Mononuclear cell (primary cell): Measurements from ENCODE around the gene AGO3. TPM values are rescaled to one million over a fixed set of nuclear protein-coding genes. Genes with fewer than 3 reads are reported as not detected.

Experiments used
- H3K27me3 ChIP-seq: 2 replicates; pipeline ENCODE4 v1.6.0; 2011; ENCODE audit warnings: low read length, control low read depth; ENCODE audit not compliant: insufficient read depth
- H3K4me1 ChIP-seq: 2 replicates; pipeline ENCODE4 v1.5.1; 2011; ENCODE audit warnings: mild to moderate bottlenecking, low read length, control low read depth; ENCODE audit not compliant: insufficient read depth
- H3K4me3 ChIP-seq: 2 replicates; pipeline ENCODE4 v1.5.1; 2011; ENCODE audit warnings: mild to moderate bottlenecking, low read length, moderate library complexity
- H3K9me3 ChIP-seq: 2 replicates; pipeline ENCODE4 v1.5.1; 2011; ENCODE audit warnings: low read depth, mild to moderate bottlenecking, control low read depth, low read length
- total RNA-seq: library from RNA; depleted of rRNA; stranded (reverse); fragments of >200 nt; gene quantifications from one replicate; pipeline ENCODE4 v1.2.3, GENCODE V29; 2012

AGO3 gene
- total RNA-seq, 1 donor: 19.5 TPM

GRCh38 chr1:35899941-35900340 lies 31.0 kb upstream of the AGO3 start:
- no peaks in the 10 kb centered on the region for H3K9me3 ChIP-seq
- H3K4me3 ChIP-seq: no peak overlapping the region
- H3K27me3 ChIP-seq: no peaks in the 10 kb centered on the region
- peaks cover 18% of the 10 kb centered on the region for H3K4me1 ChIP-seq

DNA sequence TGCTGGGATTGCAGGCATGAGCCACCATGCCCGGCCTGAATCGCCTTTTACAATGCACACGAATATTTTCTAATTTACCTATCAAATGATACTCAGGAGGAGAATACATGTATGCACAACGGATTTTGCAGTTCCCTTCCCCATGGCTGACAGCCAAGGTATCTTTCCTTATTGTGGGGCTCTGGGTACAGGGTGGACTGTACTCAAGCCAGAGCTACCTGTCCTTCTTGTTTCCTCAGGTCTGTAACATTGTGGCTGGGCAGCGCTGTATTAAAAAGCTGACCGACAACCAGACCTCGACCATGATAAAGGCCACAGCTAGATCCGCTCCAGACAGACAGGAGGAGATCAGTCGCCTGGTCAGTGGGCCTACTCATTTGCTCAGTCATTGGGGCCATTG lies 29.7 kb upstream of the AGO3 start:
- no peak overlapping the region for H3K4me3 ChIP-seq
- H3K27me3 ChIP-seq: no peaks in the 10 kb centered on the region
- H3K4me1 ChIP-seq: peaks cover 14% of the 10 kb centered on the region
- H3K9me3 ChIP-seq: no peaks in the 10 kb centered on the region

DNA sequence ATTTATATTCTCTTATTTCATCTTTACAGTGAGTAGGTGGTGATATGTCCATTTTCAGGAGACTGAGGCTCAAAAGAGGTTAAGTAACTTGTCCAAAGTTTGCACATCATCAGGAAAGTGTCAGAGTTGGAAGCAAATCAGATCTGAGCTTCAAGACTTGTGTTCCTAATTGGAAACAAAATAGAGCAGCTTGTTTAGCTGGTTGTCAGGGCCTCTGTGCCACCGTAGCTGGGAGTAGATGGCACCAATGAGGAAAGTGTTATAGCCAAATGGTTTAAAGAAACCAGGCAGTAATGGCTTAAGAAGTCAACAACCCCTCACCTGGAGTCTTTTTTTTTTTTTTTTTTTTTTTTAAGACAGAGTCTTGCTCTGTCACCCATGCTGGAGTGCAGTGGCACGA lies 28.2 kb upstream of the AGO3 start:
- Histone ChIP-seq H3K4me3 (no peak overlapping the region), H3K4me1 (peaks cover 14% of the 10 kb centered on the region), H3K27me3 (no peaks in the 10 kb centered on the region), H3K9me3 (no peaks in the 10 kb centered on the region)

DNA sequence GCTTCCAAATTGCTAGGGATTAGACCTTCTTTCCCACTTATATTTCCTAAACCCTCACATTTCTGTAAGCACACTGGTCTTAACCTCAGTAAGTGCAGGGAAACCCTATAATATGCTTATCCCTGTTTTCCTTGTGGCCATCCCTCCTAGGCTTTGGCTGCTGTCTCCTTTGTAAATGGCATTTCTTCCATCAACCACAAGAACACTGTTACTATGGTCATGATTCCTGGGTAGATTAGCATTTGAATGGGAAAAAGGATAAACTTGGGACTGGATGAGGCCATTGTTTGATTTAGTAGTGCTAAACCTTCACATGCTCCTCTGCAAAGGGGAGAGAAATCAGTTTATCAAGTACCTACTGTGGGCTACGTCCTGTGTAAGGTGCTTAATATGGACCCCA lies 16.2 kb upstream of the AGO3 start:
- H3K4me1 ChIP-seq: no peaks in the 10 kb centered on the region
- H3K9me3 ChIP-seq: no peaks in the 10 kb centered on the region
- no peaks in the 10 kb centered on the region for H3K27me3 ChIP-seq
- no peak overlapping the region for H3K4me3 ChIP-seq

GRCh38 chr1:35915693-35916092 lies 15.2 kb upstream of the AGO3 start:
- Histone ChIP-seq H3K27me3 (no peaks in the 10 kb centered on the region), H3K9me3 (no peaks in the 10 kb centered on the region), H3K4me1 (no peaks in the 10 kb centered on the region), H3K4me3 (no peak overlapping the region)

DNA sequence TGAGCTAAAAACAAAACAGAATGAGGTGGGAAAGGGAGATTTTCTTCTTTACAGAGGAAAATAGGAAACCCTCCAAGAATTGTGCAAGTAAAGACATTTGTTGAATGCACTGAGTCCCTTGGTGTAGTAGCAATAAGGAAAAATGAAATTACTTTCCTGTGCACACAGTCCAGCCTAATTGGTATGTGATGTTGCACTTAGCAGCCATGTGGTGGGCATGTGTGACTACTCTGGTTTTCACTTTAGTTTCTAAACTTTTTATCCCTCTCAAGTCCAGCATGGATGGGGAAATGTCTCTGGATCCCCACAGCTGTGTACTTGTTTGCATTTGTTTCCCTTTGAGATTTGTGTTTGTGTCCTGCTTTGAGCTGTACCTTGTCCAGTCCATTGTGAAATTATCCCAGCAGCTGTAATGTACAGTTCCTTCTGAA lies 7.1 kb upstream of the AGO3 start:
- no peaks in the 10 kb centered on the region for H3K4me1 ChIP-seq

GRCh38 chr1:35924838-35925237 lies 6.1 kb upstream of the AGO3 start:
- Histone ChIP-seq H3K4me3 (no peak overlapping the region), H3K9me3 (no peaks in the 10 kb centered on the region), H3K4me1 (peaks cover 2% of the 10 kb centered on the region), H3K27me3 (no peaks in the 10 kb centered on the region)

More for the DNA sequence above, 7.1 kb upstream of the AGO3 start:
- Histone ChIP-seq H3K27me3 (no peaks in the 10 kb centered on the region), H3K4me3 (no peak overlapping the region), H3K9me3 (no peaks in the 10 kb centered on the region)

DNA sequence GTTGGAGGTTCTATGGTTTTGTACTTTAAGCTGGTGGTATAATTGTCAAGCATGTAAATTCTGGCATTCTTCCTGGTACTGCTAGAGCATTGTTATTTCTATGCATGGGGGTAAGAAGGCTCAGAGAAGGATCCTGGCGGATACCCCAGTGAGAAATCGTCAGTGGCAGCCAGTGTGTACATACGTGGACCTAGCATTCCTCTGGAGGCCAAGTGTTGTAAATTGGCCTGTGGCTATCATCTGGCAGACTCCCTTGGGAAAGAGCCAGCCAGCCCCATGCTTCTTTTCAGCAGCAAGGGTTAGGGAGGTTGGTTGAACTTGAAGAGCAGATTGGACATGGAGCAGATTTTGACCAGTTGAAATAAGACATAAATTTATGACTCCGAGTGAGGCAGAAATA lies 5.2 kb upstream of the AGO3 start:
- H3K4me1 ChIP-seq: peaks cover 7% of the 10 kb centered on the region
- no peaks in the 10 kb centered on the region for H3K27me3 ChIP-seq
- no peak overlapping the region for H3K4me3 ChIP-seq
- H3K9me3 ChIP-seq: no peaks in the 10 kb centered on the region

DNA sequence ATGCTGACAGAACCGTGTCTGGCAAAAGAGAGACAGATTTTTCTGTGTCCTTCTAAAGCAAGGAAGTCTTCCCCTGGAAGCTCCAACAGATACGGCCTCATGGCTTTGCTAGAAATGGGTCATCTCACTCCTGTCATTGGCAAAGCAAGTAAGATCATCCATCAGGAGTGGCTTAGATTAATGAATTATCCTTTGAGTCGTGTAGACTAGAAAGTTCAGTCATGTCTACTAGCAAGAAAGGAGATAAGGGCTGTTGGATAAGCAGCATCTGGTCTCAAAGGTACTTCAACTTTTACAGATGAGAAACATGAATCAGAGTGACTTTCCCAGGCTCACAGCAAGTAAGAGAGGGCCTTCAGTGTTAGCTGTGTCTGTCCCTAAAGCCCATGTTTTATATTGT lies 3.4 kb upstream of the AGO3 start:
- H3K4me3 ChIP-seq: no peak overlapping the region
- H3K27me3 ChIP-seq: no peaks in the 10 kb centered on the region
- H3K4me1 ChIP-seq: peaks cover 18% of the 10 kb centered on the region
- H3K9me3 ChIP-seq: no peaks in the 10 kb centered on the region

- Histone ChIP-seq H3K4me3 (peak overlapping the region; percentile 86), H3K4me1 (peaks cover 24% of the 10 kb centered on the region), H3K27me3 (no peaks in the 10 kb centered on the region), H3K9me3 (no peaks in the 10 kb centered on the region)
Measured at GRCh38 chr1:35929730-35930592, 944 bp upstream of the AGO3 start.

- H3K4me3 ChIP-seq: peak overlapping the region; percentile 86
- no peaks in the 10 kb centered on the region for H3K9me3 ChIP-seq
- peaks cover 31% of the 10 kb centered on the region for H3K4me1 ChIP-seq
- no peaks in the 10 kb centered on the region for H3K27me3 ChIP-seq
Measured at GRCh38 chr1:35931446-35932157, 697 bp downstream of the AGO3 start.

DNA sequence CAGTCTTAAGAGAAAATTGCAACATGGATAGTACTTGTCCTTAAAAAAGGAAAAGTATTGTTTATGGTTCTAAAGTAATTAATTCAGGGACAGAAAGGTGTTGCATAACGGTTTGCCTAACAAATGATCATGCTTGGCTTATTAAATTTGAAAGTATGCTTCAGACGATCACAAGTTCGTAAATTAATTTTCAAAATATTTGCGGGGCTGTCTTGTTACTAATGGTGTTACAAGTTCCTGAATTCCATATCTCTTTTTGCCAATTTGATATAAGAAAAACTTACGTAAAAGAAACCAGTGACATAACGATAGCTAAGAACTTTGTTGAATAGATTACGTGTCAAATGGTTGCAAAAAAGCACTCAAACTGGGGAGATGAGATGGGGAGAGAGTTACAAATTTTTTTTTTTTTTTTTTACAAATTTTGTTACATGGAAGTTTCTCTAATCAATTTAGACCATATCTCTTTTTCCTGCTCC lies 1.3 kb downstream of the AGO3 start:
- peaks cover 37% of the 10 kb centered on the region for H3K4me1 ChIP-seq
- no peaks in the 10 kb centered on the region for H3K9me3 ChIP-seq
- H3K4me3 ChIP-seq: no peak overlapping the region
- no peaks in the 10 kb centered on the region for H3K27me3 ChIP-seq

GRCh38 chr1:35932941-35933340 lies 2.0 kb downstream of the AGO3 start:
- Histone ChIP-seq H3K27me3 (no peaks in the 10 kb centered on the region), H3K9me3 (no peaks in the 10 kb centered on the region), H3K4me1 (peaks cover 40% of the 10 kb centered on the region), H3K4me3 (no peak overlapping the region)

DNA sequence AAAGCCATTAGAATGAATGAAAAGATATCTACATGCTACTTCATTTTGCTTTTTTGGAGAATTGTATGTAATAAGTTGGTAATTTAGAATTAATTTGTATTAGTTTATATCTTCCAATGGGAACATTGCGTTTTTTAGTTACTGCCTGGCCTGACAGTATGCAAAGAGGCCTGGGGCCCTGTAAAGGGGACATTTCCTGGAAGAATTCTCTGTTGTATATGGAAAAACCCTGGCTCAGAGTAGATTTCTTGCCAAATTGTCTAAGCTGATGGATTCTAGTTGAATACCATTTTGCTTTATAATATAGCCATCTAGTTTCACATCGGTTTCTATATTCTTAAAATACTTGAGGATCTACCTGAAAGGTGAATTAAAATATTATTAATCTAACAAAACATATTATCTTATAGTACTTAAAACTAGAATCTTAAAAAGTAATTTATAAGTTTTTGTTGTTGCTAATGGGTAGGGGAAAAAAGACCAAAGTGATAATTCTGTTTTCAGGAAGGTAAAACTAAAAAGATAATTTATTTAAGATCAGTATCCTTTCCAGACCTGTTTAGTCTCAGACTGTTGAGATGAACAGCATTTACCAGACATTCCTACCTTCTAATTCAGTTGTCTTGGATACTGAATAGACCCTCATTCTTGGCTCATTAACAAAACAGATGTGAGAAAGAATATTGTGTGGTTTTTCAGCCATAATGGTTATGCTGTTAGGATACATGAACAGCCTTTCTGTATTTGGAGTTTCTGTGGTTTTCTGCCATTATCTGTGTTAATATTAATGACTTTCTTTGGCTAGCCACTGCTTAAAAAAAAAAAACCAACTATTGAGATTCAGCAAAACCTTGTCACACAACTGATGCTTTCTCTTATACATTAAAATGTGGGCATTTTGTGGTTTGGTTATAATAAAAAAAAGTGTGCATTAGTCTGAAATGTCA lies 4.8 kb downstream of the AGO3 start:
- H3K9me3 ChIP-seq: no peaks in the 10 kb centered on the region
- no peaks in the 10 kb centered on the region for H3K27me3 ChIP-seq
- no peak overlapping the region for H3K4me3 ChIP-seq
- H3K4me1 ChIP-seq: peaks cover 33% of the 10 kb centered on the region

GRCh38 chr1:35936838-35937237 lies 5.9 kb downstream of the AGO3 start:
- H3K27me3 ChIP-seq: no peaks in the 10 kb centered on the region
- no peak overlapping the region for H3K4me3 ChIP-seq
- H3K4me1 ChIP-seq: peaks cover 29% of the 10 kb centered on the region
- H3K9me3 ChIP-seq: no peaks in the 10 kb centered on the region
